Body of pancreas (tissue), 4 donors: ENCODE results near the gene ATF3. TPM values are rescaled to one million over a fixed set of nuclear protein-coding genes. Genes with fewer than 3 reads are reported as not detected.

Experiments used
- ATAC-seq: fragments of 150-250 bp; one replicate; pipeline ENCODE4 v1.9.1; 2016
- DNase-seq, 4 donors: peaks; one replicate each; pipeline ENCODE4 v3.0.0-alpha.2; 2019
- H3K27ac ChIP-seq, 4 donors: fragments of 200-600 bp; sonication (generic); 1 replicate in 3 of 4; 2 replicates in 1 of 4; pipeline versions ENCODE4 v1.5.1 to v1.6.1; 2016 to 2019; ENCODE audit warnings: mild to moderate bottlenecking in 1 of 4, mixed read lengths in 1 of 4, moderate library complexity in 1 of 4
- H3K27me3 ChIP-seq, 2 donors: fragments of 200-600 bp; sonication (generic); one replicate each; pipeline ENCODE4 v1.6.0; 2016; ENCODE audit warnings: mild to moderate bottlenecking in 1 of 2
- H3K36me3 ChIP-seq, 2 donors: fragments of 200-600 bp; sonication (generic); replicated peaks in 1 of 2; 2 replicates each; pipeline ENCODE4 v1.5.1; 2016; ENCODE audit warnings: low read depth in 2 of 2; ENCODE audit not compliant: insufficient read depth in 1 of 2
- H3K4me1 ChIP-seq: fragments of 200-600 bp; sonication (generic); one replicate; pipeline ENCODE4 v1.6.0; 2016
- H3K4me3 ChIP-seq, 2 donors: fragments of 200-600 bp; sonication (generic); 1 replicate in 1 of 2; 2 replicates in 1 of 2; pipeline ENCODE4 v1.5.1; 2016 to 2019
- H3K9me3 ChIP-seq, 3 donors: fragments of 200-600 bp; sonication (generic); 1 replicate in 2 of 3; 2 replicates in 1 of 3; pipeline ENCODE4 v1.5.1; 2016
- CTCF ChIP-seq, 7 experiments: fragments of 450-650 bp in 4 of 7; fragments of 200-600 bp in 3 of 7; sonication (generic) in 3 of 7; IDR thresholded peaks; one replicate each; pipeline ENCODE4 v1.5.1; 2016 to 2019; ENCODE audit warnings: antibody characterized with exemption in 7 of 7
- POLR2A ChIP-seq, 3 donors: fragments of 450-650 bp; IDR thresholded peaks; one replicate each; pipeline ENCODE4 v1.6.1; 2016; ENCODE audit warnings: antibody characterized with exemption in 3 of 3, mild to moderate bottlenecking in 2 of 3
- whole genome bisulfite sequencing, 2 donors: methylation state at CpG; one replicate each; pipeline ENCODE4 v1.1.5; 2017; 5-methylcytosine and 5-hydroxymethylcytosine counted together
- intact Hi-C: fragments of 100-400 bp; cut with DNase I; formaldehyde crosslinking; loops from one replicate; pipeline ENCODE4 v1.15.1; 2023
- total RNA-seq, 2 donors: library from RNA; depleted of rRNA; stranded (reverse); fragments of >200 nt; gene quantifications; one replicate each; pipeline ENCODE4 v1.1.0, GENCODE V29; 2016

The ATF3 gene
- total RNA-seq, 2 donors from 2014 or later = 8.6 to 27.0 TPM

- Histone ChIP-seq H3K4me3 (no peak overlapping the region), H3K27ac (no peak overlapping the region), H3K36me3 (peaks cover under 1 to 14% of the 10 kb centered on the region in 2 donors), H3K27me3 (no peaks in the 10 kb centered on the region), H3K9me3 (no peaks in the 10 kb centered on the region), H3K4me1 (peaks cover 28% of the 10 kb centered on the region)
- DNase-seq = no peak
- WGBS, 2 donors = 94% methylated on average over 8 of the region's 8 CpGs
- ATAC-seq = no peak
- TF ChIP-seq POLR2A (IDR thresholded peaks at IDR 0.05) = no peak
- TF ChIP-seq CTCF (IDR thresholded peaks at IDR 0.05) = no peak
- intact Hi-C loops = no loop called here
These were observed 5.1 kb downstream of the ATF3 start for GRCh38 chr1:212613440-212614335.

- ATAC-seq (no peak), DNase-seq (no peak)
- H3K27me3 ChIP-seq = no peaks in the 10 kb centered on the region
- intact Hi-C loops = no loop called here
- peaks cover 9 to 21% of the 10 kb centered on the region in 2 donors for H3K36me3 ChIP-seq
- no peaks in the 10 kb centered on the region for H3K9me3 ChIP-seq
- no peak overlapping the region for H3K27ac ChIP-seq
- no peak overlapping the region for H3K4me3 ChIP-seq
- H3K4me1 ChIP-seq = peaks cover 27% of the 10 kb centered on the region
- no peak for TF ChIP-seq CTCF (IDR thresholded peaks at IDR 0.05)
- TF ChIP-seq POLR2A (IDR thresholded peaks at IDR 0.05) = no peak
- WGBS, 2 donors = 87 to 95% methylated on average over 2 to 5 of the region's 5 CpGs
These were observed 6.1 kb downstream of the ATF3 start for GRCh38 chr1:212614453-212615200.

GRCh38 chr1:212615201-212615470, 6.6 kb downstream of the ATF3 start:
- H3K9me3 ChIP-seq = no peaks in the 10 kb centered on the region
- H3K36me3 ChIP-seq = peaks cover 13 to 22% of the 10 kb centered on the region in 2 donors
- H3K27me3 ChIP-seq = no peaks in the 10 kb centered on the region
- 94 to 96% methylated on average over 9 of the region's 9 CpGs for WGBS, 2 donors
- H3K4me3 ChIP-seq = no peak overlapping the region
- no peak overlapping the region for H3K27ac ChIP-seq
- intact Hi-C loops = no loop called here
- peaks cover 22% of the 10 kb centered on the region for H3K4me1 ChIP-seq
- ATAC-seq = no peak
- no peak for TF ChIP-seq CTCF (IDR thresholded peaks at IDR 0.05)
- TF ChIP-seq POLR2A (IDR thresholded peaks at IDR 0.05) = no peak
- DNase-seq = no peak

- peaks cover 13 to 22% of the 10 kb centered on the region in 2 donors for H3K36me3 ChIP-seq
These were observed 10.1 kb downstream of the ATF3 start for GRCh38 chr1:212618466-212619210.

More at GRCh38 chr1:212618466-212619210, 10.1 kb downstream of the ATF3 start:
- Histone ChIP-seq H3K9me3 (no peaks in the 10 kb centered on the region), H3K4me1 (no peaks in the 10 kb centered on the region), H3K27ac (no peak overlapping the region), H3K4me3 (no peak overlapping the region), H3K27me3 (no peaks in the 10 kb centered on the region)
- no peak for ATAC-seq
- DNase-seq = no peak
- WGBS, 2 donors = 92% methylated on average over 8 of the region's 8 CpGs
- TF ChIP-seq CTCF (IDR thresholded peaks at IDR 0.05) (no peak), POLR2A (IDR thresholded peaks at IDR 0.05) (no peak)
- intact Hi-C loops = no loop called here
